T-helper 2 cell treated with Interferon-gamma antibody and Interleukin-4, amounts not matched to agents 5 μg/mL and 100 μg/mL, for 36 hours (primary cell): ENCODE measurements around the gene PLCL1.
A peak's percentile ranks its signal among the peaks of the same experiment; 100 is the strongest.

Source experiments
- DNase-seq: peaks from one replicate; pipeline ENCODE4 v3.0.0; 2021; ENCODE audit warnings: low spot score
- H3K27ac Mint-ChIP-seq: one replicate; pipeline ENCODE4 v1.8.0; 2021; ENCODE audit warnings: mild to moderate bottlenecking, mixed read lengths
- H3K27me3 Mint-ChIP-seq: one replicate; pipeline ENCODE4 v1.8.0; 2021; ENCODE audit warnings: low read depth, mixed read lengths
- H3K36me3 Mint-ChIP-seq: one replicate; pipeline ENCODE4 v1.8.0; 2021; ENCODE audit warnings: low read depth, mixed read lengths
- H3K4me1 Mint-ChIP-seq: one replicate; pipeline ENCODE4 v1.8.0; 2021; ENCODE audit warnings: low read depth, mixed read lengths
- H3K4me3 Mint-ChIP-seq: one replicate; pipeline ENCODE4 v1.8.0; 2022; ENCODE audit warnings: mild to moderate bottlenecking, moderate library complexity, mixed read lengths
- H3K9me3 Mint-ChIP-seq: one replicate; pipeline ENCODE4 v1.8.0; 2021; ENCODE audit warnings: mixed read lengths

PLCL1 gene

GRCh38 chr2:197875763-197876162, 71.4 kb downstream of the PLCL1 start:
- H3K4me3 Mint-ChIP-seq = no peak overlapping the region
- DNase-seq = no peak
- no peaks in the 10 kb centered on the region for H3K9me3 Mint-ChIP-seq
- H3K4me1 Mint-ChIP-seq = peaks cover 13% of the 10 kb centered on the region
- H3K36me3 Mint-ChIP-seq = no peaks in the 10 kb centered on the region
- H3K27me3 Mint-ChIP-seq = no peaks in the 10 kb centered on the region
- no peak overlapping the region for H3K27ac Mint-ChIP-seq

DNA sequence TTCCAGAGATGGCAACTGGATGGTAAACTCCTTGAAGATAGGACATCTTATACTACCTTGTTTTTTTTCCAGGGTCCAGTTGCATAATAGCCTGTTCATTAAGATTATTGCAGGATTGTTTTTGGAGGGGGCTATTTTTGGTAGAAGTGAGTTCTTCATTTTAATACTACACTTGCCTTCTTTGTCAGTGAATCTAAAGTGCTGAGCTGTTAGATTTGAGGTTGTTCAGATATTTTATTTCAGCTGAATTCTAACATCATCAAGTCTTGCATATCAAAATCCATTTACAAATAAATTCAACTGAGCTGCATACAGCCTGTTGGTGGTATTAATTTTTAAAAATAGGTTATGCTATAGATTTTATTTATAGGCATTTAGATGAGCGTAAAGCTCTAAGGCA, 72.1 kb downstream of the PLCL1 start:
- Mint-ChIP-seq H3K27me3 (no peaks in the 10 kb centered on the region), H3K4me1 (peaks cover 9% of the 10 kb centered on the region)

DNA sequence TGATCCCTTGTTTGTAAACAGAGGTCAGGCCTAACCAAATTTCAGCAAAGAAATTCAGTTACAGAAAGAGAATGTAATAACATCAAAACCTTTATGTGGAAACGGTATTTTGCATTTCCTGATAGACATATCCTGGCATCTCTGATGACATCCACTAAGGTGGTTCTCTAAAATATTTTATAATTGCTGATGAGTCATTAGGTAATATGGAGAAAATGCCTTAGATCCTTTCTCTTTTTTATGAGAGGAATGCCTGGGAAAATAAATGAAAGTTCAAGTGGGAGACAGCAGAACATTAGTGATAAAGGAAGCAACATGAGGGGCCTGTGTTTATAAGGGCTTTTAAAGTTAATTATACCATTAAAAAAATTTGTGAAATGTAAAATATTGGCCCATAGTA, 72.6 kb downstream of the PLCL1 start:
- H3K36me3 Mint-ChIP-seq = no peaks in the 10 kb centered on the region
- H3K9me3 Mint-ChIP-seq = no peaks in the 10 kb centered on the region
- peaks cover 4% of the 10 kb centered on the region for H3K4me1 Mint-ChIP-seq
- H3K27ac Mint-ChIP-seq = no peak overlapping the region
- H3K27me3 Mint-ChIP-seq = no peaks in the 10 kb centered on the region
- no peak for DNase-seq
- no peak overlapping the region for H3K4me3 Mint-ChIP-seq

More for the DNA sequence above, 72.1 kb downstream of the PLCL1 start:
- no peak for DNase-seq
- no peaks in the 10 kb centered on the region for H3K9me3 Mint-ChIP-seq
- H3K36me3 Mint-ChIP-seq = no peaks in the 10 kb centered on the region
- no peak overlapping the region for H3K4me3 Mint-ChIP-seq
- H3K27ac Mint-ChIP-seq = no peak overlapping the region

DNA sequence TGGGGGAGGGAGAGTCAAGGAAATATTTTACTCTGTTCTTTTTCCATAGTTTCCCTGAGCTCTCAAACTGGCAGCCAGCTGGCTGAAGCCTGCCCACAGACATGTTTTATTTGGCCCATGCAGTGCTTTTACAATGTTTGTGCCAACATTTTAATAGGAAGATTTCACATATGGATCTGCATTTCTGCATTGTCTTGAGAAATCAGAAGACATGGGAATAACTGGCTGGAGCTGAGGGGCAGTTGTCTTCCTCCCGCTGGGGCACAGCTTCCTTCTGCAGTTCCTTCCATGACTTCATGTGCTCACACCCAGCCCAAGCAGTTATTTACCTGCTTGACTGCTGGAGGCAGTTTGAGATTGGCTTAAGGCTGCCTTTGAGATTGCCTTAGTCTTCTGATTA, 74.4 kb downstream of the PLCL1 start:
- Mint-ChIP-seq H3K9me3 (no peaks in the 10 kb centered on the region), H3K27me3 (no peaks in the 10 kb centered on the region), H3K27ac (no peak overlapping the region), H3K36me3 (no peaks in the 10 kb centered on the region), H3K4me3 (no peak overlapping the region), H3K4me1 (no peaks in the 10 kb centered on the region)
- no peak for DNase-seq

GRCh38 chr2:197879812-197880408, 75.5 kb downstream of the PLCL1 start:
- H3K4me1 Mint-ChIP-seq = no peaks in the 10 kb centered on the region
- peaks cover 3% of the 10 kb centered on the region for H3K36me3 Mint-ChIP-seq
- no peaks in the 10 kb centered on the region for H3K9me3 Mint-ChIP-seq
- no peak overlapping the region for H3K27ac Mint-ChIP-seq
- H3K4me3 Mint-ChIP-seq = no peak overlapping the region
- H3K27me3 Mint-ChIP-seq = no peaks in the 10 kb centered on the region
- DNase-seq = no peak

GRCh38 chr2:197883354-197884032, 79.1 kb downstream of the PLCL1 start:
- DNase-seq = no peak
- Mint-ChIP-seq H3K27ac (no peak overlapping the region), H3K27me3 (no peaks in the 10 kb centered on the region), H3K9me3 (no peaks in the 10 kb centered on the region), H3K4me1 (peaks cover 3% of the 10 kb centered on the region), H3K36me3 (peaks cover 3% of the 10 kb centered on the region), H3K4me3 (no peak overlapping the region)

- Mint-ChIP-seq H3K36me3 (peaks cover 3% of the 10 kb centered on the region), H3K27ac (no peak overlapping the region), H3K4me1 (peaks cover 7% of the 10 kb centered on the region), H3K27me3 (no peaks in the 10 kb centered on the region), H3K9me3 (no peaks in the 10 kb centered on the region), H3K4me3 (no peak overlapping the region)
- DNase-seq = no peak
These were observed 79.9 kb downstream of the PLCL1 start for GRCh38 chr2:197884252-197884651.

GRCh38 chr2:197885126-197885525, 80.7 kb downstream of the PLCL1 start:
- H3K27ac Mint-ChIP-seq = no peak overlapping the region
- no peaks in the 10 kb centered on the region for H3K9me3 Mint-ChIP-seq
- H3K4me1 Mint-ChIP-seq = peaks cover 12% of the 10 kb centered on the region
- H3K36me3 Mint-ChIP-seq = peaks cover 3% of the 10 kb centered on the region
- DNase-seq = no peak
- H3K27me3 Mint-ChIP-seq = no peaks in the 10 kb centered on the region
- H3K4me3 Mint-ChIP-seq = no peak overlapping the region

DNA sequence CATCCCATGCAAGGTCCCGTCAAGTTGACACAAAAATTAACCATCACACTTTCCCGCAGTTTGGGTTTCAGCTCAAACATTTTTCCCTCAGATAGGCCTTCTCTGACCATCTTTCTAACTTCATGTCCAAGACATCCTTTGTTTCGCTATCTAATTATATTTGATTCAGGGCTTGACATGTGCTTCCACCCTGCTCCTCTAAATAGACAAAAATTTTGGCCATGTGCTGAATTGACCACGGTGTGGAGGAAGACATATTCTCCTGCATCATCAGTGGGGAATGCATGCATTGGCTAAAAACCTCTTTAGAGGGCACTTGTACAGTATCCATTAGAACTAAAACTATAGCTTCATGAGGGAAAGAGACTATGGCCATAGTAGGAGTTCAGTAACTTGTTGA, 81.2 kb downstream of the PLCL1 start:
- H3K36me3 Mint-ChIP-seq = peaks cover 3% of the 10 kb centered on the region
- no peaks in the 10 kb centered on the region for H3K9me3 Mint-ChIP-seq
- DNase-seq = no peak
- H3K4me1 Mint-ChIP-seq = peaks cover 12% of the 10 kb centered on the region
- H3K27me3 Mint-ChIP-seq = no peaks in the 10 kb centered on the region
- H3K27ac Mint-ChIP-seq = no peak overlapping the region
- no peak overlapping the region for H3K4me3 Mint-ChIP-seq

GRCh38 chr2:197888321-197888720, 83.9 kb downstream of the PLCL1 start:
- H3K27me3 Mint-ChIP-seq = no peaks in the 10 kb centered on the region
- no peaks in the 10 kb centered on the region for H3K9me3 Mint-ChIP-seq
- H3K4me1 Mint-ChIP-seq = peaks cover 30% of the 10 kb centered on the region
- H3K27ac Mint-ChIP-seq = no peak overlapping the region
- H3K36me3 Mint-ChIP-seq = peaks cover 8% of the 10 kb centered on the region
- DNase-seq = no peak
- H3K4me3 Mint-ChIP-seq = no peak overlapping the region

DNA sequence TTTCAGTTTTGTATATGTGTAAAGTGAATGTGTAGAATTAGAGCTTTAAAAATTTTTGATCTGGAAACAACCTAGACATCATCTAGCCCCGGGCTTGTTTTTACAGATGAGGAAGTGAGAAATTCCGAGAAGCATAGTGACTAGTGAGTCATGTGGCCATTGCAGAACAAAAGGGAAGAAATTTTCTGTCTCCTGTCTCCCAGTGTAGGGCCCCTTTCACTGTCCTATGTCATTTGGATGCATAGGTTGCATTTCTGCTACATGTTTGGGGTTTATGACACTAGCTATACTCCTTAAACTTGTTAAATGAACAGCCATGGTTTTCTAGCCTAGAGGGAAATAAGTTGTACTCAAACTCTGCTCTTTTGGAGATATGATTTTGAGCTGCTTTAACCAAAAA, 84.6 kb downstream of the PLCL1 start:
- H3K9me3 Mint-ChIP-seq = no peaks in the 10 kb centered on the region
- peak overlapping the region; percentile 54 for H3K4me3 Mint-ChIP-seq
- H3K27ac Mint-ChIP-seq = peak overlapping the region; percentile 38
- H3K4me1 Mint-ChIP-seq = peaks cover 34% of the 10 kb centered on the region
- DNase-seq = peak; percentile 57
- no peaks in the 10 kb centered on the region for H3K27me3 Mint-ChIP-seq
- H3K36me3 Mint-ChIP-seq = peaks cover 8% of the 10 kb centered on the region

DNA sequence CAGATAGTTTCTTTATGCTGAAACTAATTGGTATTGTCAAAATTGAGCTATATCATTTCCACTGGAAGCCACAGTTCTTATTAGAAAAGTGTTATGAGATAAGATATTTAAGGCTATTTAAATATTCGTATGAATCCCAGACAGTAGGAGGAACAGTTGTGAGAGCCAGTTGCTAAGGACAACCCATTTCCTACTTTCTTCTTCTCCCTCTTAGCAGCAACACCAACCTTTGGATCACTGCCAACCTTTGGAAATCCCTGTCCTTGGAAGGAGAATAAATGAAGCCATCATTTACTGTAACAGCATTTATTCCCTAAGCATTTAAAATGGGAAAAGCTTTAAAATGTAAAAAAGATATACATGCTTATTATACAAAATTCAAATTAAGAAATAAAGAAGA, 85.8 kb downstream of the PLCL1 start:
- no peak for DNase-seq
- Mint-ChIP-seq H3K36me3 (peaks cover 9% of the 10 kb centered on the region), H3K27me3 (peaks cover 2% of the 10 kb centered on the region), H3K9me3 (no peaks in the 10 kb centered on the region), H3K27ac (no peak overlapping the region), H3K4me3 (no peak overlapping the region), H3K4me1 (peaks cover 40% of the 10 kb centered on the region)

DNA sequence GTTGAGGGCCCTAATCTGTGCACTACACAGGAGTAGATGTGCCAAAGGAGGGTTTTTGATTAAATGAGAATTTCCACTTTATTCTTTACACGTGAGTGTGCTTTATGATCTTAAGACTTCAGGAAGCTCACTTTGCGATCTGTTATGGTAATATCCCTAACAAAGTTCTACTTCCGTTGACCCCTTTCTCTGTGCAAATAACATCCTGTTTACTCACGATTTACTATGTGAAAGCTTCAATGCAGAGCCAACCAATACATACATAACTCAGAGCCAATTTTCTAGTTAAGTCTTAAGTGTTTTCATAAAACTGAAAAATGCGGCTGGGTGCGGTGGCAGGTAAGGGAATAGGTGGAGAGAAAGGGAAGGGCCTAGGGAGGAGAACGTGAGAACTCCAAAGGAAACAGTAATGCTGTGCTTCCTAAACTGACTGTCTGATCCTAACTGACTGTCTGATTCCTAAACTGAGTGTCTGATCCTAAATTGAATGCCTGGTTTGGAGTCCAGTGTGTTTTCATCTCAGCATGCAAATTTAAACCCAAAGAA, 87.6 kb downstream of the PLCL1 start:
- Mint-ChIP-seq H3K4me1 (peaks cover 40% of the 10 kb centered on the region), H3K27ac (peak overlapping the region; percentile 29), H3K4me3 (peak overlapping the region; percentile 47)

DNA sequence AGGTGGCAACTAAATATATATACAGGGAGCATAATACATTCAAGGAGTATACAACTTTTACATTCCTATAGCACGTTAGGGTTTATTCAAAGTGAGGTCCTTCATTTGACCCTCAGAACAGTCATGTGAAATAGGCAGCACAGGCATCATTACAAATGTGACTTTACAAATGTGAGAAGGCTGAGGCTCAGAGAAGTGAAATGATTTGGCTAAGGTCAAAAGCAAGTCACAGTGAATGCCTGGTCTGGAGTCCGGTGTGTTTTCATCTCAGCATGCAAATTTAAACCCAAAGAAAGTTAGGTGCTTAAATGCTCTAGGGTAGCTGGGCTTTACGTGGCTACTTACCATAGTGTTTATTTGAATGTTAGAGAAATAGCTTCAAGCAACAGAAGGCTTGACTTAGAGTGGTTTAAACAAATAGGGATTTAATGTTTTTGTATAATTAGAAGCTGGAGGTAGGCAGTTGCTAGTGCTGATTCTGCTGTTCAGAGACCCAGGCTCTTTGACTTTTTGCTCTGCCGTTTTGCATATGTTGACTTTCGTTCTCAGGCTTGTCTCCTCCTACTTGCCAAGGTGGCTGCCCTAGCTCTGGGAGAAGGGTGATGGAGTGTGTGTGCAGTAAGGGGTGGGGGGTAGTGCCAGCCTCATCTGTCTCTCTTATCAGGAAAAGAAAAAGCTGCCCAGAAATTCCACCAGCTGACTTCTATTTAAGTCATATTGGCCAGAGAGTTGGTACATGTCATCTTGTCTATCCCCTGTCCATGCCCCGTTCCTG, 89.2 kb downstream of the PLCL1 start:
- H3K9me3 Mint-ChIP-seq = no peaks in the 10 kb centered on the region
- no peak overlapping the region for H3K27ac Mint-ChIP-seq
- no peak for DNase-seq
- peaks cover 13% of the 10 kb centered on the region for H3K27me3 Mint-ChIP-seq
- H3K4me1 Mint-ChIP-seq = peaks cover 37% of the 10 kb centered on the region
- H3K36me3 Mint-ChIP-seq = peaks cover 9% of the 10 kb centered on the region
- peak overlapping the region; percentile 60 for H3K4me3 Mint-ChIP-seq

More for the DNA sequence above, 87.6 kb downstream of the PLCL1 start:
- peaks cover 9% of the 10 kb centered on the region for H3K36me3 Mint-ChIP-seq
- DNase-seq = no peak
- H3K27me3 Mint-ChIP-seq = peaks cover 5% of the 10 kb centered on the region
- no peaks in the 10 kb centered on the region for H3K9me3 Mint-ChIP-seq
